Natural killer cell treated with Interleukin-12 subunit alpha and Interleukin-12 subunit beta and Interleukin-15 and Interleukin-18, amount 100 ng/mL, for 72 hours (primary cell): ENCODE measurements around the gene RRAGC. TPM values are rescaled to one million over a fixed set of nuclear protein-coding genes. Genes with fewer than 3 reads are reported as not detected.
"Not testable (repeated sequence)": the region's sequence is repeated elsewhere in the genome, so short reads cannot be mapped to it uniquely, and the experiment has no call there.

Experiments
- ATAC-seq, 2 donors: fragments of 150-1000 bp; cut with Tn5 transposase in 1 of 2; sonication (Bioruptor Pico), chemical (Tn5 transposase) in 1 of 2; 2 replicates each; pipeline ENCODE4 v1.10.0; 2021
- DNase-seq: peaks from one replicate; pipeline ENCODE4 v3.0.0; 2022; ENCODE audit warnings: low spot score
- H3K27ac Mint-ChIP-seq, 2 donors: 1 replicate in 1 of 2; 2 replicates in 1 of 2; pipeline ENCODE4 v1.8.0; 2022; ENCODE audit warnings: mixed read lengths in 2 of 2, mild to moderate bottlenecking in 1 of 2, moderate library complexity in 1 of 2
- H3K27me3 Mint-ChIP-seq, 2 donors: 1 replicate in 1 of 2; 2 replicates in 1 of 2; pipeline ENCODE4 v1.8.0; 2022; ENCODE audit warnings: mixed read lengths in 2 of 2
- H3K36me3 Mint-ChIP-seq: one replicate; pipeline ENCODE4 v1.8.0; 2022; ENCODE audit warnings: mixed read lengths
- H3K4me1 Mint-ChIP-seq, 2 donors: 1 replicate in 1 of 2; 2 replicates in 1 of 2; pipeline ENCODE4 v1.8.0; 2022; ENCODE audit warnings: low read depth in 2 of 2, mixed read lengths in 2 of 2, mild to moderate bottlenecking in 1 of 2
- H3K4me3 Mint-ChIP-seq: one replicate; pipeline ENCODE4 v1.8.0; 2022; ENCODE audit warnings: mixed read lengths
- H3K9me3 Mint-ChIP-seq: 2 replicates; pipeline ENCODE4 v1.8.0; 2022; ENCODE audit warnings: mixed read lengths
- total RNA-seq, 2 donors: library from RNA; stranded (reverse); gene quantifications; one replicate each; pipeline ENCODE4 v1.2.3, GENCODE V29; 2022

The RRAGC gene
- total RNA-seq, 2 donors from 2014 or later = 18.3 to 24.2 TPM

- DNase-seq (no peak), ATAC-seq (peak; percentile 60 to 68)
- Mint-ChIP-seq H3K4me3 (no peak overlapping the region), H3K27ac (no peak overlapping the region), H3K9me3 (no peaks in the 10 kb centered on the region), H3K4me1 (no peaks in the 10 kb centered on the region), H3K36me3 (no peaks in the 10 kb centered on the region), H3K27me3 (peaks cover 43 to 68% of the 10 kb centered on the region in 2 donors)
These were observed 41.2 kb downstream of the RRAGC start for GRCh38 chr1:38818175-38818976.

GRCh38 chr1:38817267-38818174 lies 42.1 kb downstream of the RRAGC start:
- ATAC-seq (peak; percentile 25 to 52), DNase-seq (no peak)
- no peaks in the 10 kb centered on the region for H3K4me1 Mint-ChIP-seq
- H3K9me3 Mint-ChIP-seq = no peaks in the 10 kb centered on the region
- H3K27me3 Mint-ChIP-seq = peaks cover 43 to 77% of the 10 kb centered on the region in 2 donors
- H3K36me3 Mint-ChIP-seq = no peaks in the 10 kb centered on the region
- H3K27ac Mint-ChIP-seq = no peak overlapping the region
- H3K4me3 Mint-ChIP-seq = no peak overlapping the region

- H3K36me3 Mint-ChIP-seq = no peaks in the 10 kb centered on the region
- peaks cover 45 to 75% of the 10 kb centered on the region in 2 donors for H3K27me3 Mint-ChIP-seq
- peak in 1 of 2 donors; percentile 7 for ATAC-seq
- no peak overlapping the region for H3K27ac Mint-ChIP-seq
- no peaks in the 10 kb centered on the region for H3K9me3 Mint-ChIP-seq
- H3K4me1 Mint-ChIP-seq = no peaks in the 10 kb centered on the region
- no peak overlapping the region for H3K4me3 Mint-ChIP-seq
- no peak for DNase-seq
These were observed 43.5 kb downstream of the RRAGC start for GRCh38 chr1:38815903-38816627.

GRCh38 chr1:38814984-38815464 lies 44.5 kb downstream of the RRAGC start:
- Mint-ChIP-seq H3K4me1 (no peaks in the 10 kb centered on the region), H3K4me3 (no peak overlapping the region), H3K9me3 (no peaks in the 10 kb centered on the region), H3K27me3 (peaks cover 49 to 75% of the 10 kb centered on the region in 2 donors), H3K36me3 (no peaks in the 10 kb centered on the region), H3K27ac (no peak overlapping the region)
- ATAC-seq (no peak), DNase-seq (no peak)

- Mint-ChIP-seq H3K4me3 (no peak overlapping the region), H3K9me3 (no peaks in the 10 kb centered on the region), H3K4me1 (no peaks in the 10 kb centered on the region), H3K27ac (no peak overlapping the region), H3K36me3 (no peaks in the 10 kb centered on the region), H3K27me3 (peaks cover 46 to 72% of the 10 kb centered on the region in 2 donors)
- ATAC-seq (no peak), DNase-seq (no peak)
These were observed 45.1 kb downstream of the RRAGC start for GRCh38 chr1:38814444-38814983.

- no peak for DNase-seq
- ATAC-seq = no peak
- Mint-ChIP-seq H3K4me1 (no peaks in the 10 kb centered on the region), H3K36me3 (no peaks in the 10 kb centered on the region), H3K27me3 (peaks cover 47 to 83% of the 10 kb centered on the region in 2 donors), H3K9me3 (no peaks in the 10 kb centered on the region), H3K4me3 (no peak overlapping the region), H3K27ac (no peak overlapping the region)
These were observed 46.6 kb downstream of the RRAGC start for GRCh38 chr1:38812981-38813380.

- not testable (repeated sequence) for H3K9me3 Mint-ChIP-seq, DNase-seq, H3K4me1 Mint-ChIP-seq, H3K36me3 Mint-ChIP-seq, H3K27ac Mint-ChIP-seq, H3K4me3 Mint-ChIP-seq, ATAC-seq
- H3K27me3 Mint-ChIP-seq = peaks cover 49 to 86% of the 10 kb centered on the region in 2 donors
These were observed 48.1 kb downstream of the RRAGC start for GRCh38 chr1:38811466-38811865.

- no peak overlapping the region for H3K4me3 Mint-ChIP-seq
- H3K4me1 Mint-ChIP-seq = no peaks in the 10 kb centered on the region
- H3K27me3 Mint-ChIP-seq = peaks cover 40 to 73% of the 10 kb centered on the region in 2 donors
These were observed 53.5 kb downstream of the RRAGC start for GRCh38 chr1:38806090-38806489.

GRCh38 chr1:38805036-38805435 lies 54.5 kb downstream of the RRAGC start:
- no peaks in the 10 kb centered on the region for H3K36me3 Mint-ChIP-seq
- no peak overlapping the region for H3K4me3 Mint-ChIP-seq
- H3K9me3 Mint-ChIP-seq = no peaks in the 10 kb centered on the region
- H3K27me3 Mint-ChIP-seq = peaks cover 38 to 64% of the 10 kb centered on the region in 2 donors
- H3K27ac Mint-ChIP-seq = no peak overlapping the region
- H3K4me1 Mint-ChIP-seq = no peaks in the 10 kb centered on the region
- DNase-seq (no peak), ATAC-seq (no peak)

More at GRCh38 chr1:38806090-38806489, 53.5 kb downstream of the RRAGC start:
- DNase-seq (no peak), ATAC-seq (no peak)
- Mint-ChIP-seq H3K9me3 (no peaks in the 10 kb centered on the region), H3K36me3 (no peaks in the 10 kb centered on the region), H3K27ac (no peak overlapping the region)

- Mint-ChIP-seq H3K27me3 (peaks cover 39 to 68% of the 10 kb centered on the region in 2 donors), H3K27ac (no peak overlapping the region), H3K36me3 (no peaks in the 10 kb centered on the region), H3K4me1 (no peaks in the 10 kb centered on the region), H3K4me3 (peak overlapping the region; percentile 63), H3K9me3 (no peaks in the 10 kb centered on the region)
- ATAC-seq = no peak
- DNase-seq = no peak
These were observed 55.3 kb downstream of the RRAGC start for GRCh38 chr1:38804062-38804886.

GRCh38 chr1:38803647-38804046 lies 55.9 kb downstream of the RRAGC start:
- Mint-ChIP-seq H3K9me3 (no peaks in the 10 kb centered on the region), H3K4me3 (peak overlapping the region; percentile 63), H3K27ac (no peak overlapping the region), H3K4me1 (no peaks in the 10 kb centered on the region), H3K27me3 (peaks cover 41 to 69% of the 10 kb centered on the region in 2 donors), H3K36me3 (no peaks in the 10 kb centered on the region)
- DNase-seq (no peak), ATAC-seq (no peak)

GRCh38 chr1:38800720-38801671 lies 58.6 kb downstream of the RRAGC start:
- peak; percentile 20 to 50 for ATAC-seq
- Mint-ChIP-seq H3K27ac (no peak overlapping the region), H3K9me3 (no peaks in the 10 kb centered on the region)

More at GRCh38 chr1:38800720-38801671, 58.6 kb downstream of the RRAGC start:
- no peak overlapping the region for H3K4me3 Mint-ChIP-seq
- H3K36me3 Mint-ChIP-seq = no peaks in the 10 kb centered on the region
- no peak for DNase-seq
- no peaks in the 10 kb centered on the region for H3K4me1 Mint-ChIP-seq
- H3K27me3 Mint-ChIP-seq = peaks cover 28 to 56% of the 10 kb centered on the region in 2 donors
